Muscle of leg (tissue), 16 donors: Measurements from ENCODE around the gene RBM39. TPM values are rescaled to one million over a fixed set of nuclear protein-coding genes. Genes with fewer than 3 reads are reported as not detected.
"Not testable (repeated sequence)": the region's sequence is repeated elsewhere in the genome, so short reads cannot be mapped to it uniquely, and the experiment has no call there.

Experiments
- DNase-seq: peaks from one replicate; pipeline ENCODE4 v3.0.0; 2013
- H3K27ac ChIP-seq: one replicate; pipeline ENCODE4 v1.5.1; 2013; ENCODE audit warnings: mild to moderate bottlenecking, low read length, control low read depth
- H3K27me3 ChIP-seq: one replicate; pipeline ENCODE4 v1.6.1; 2013; ENCODE audit warnings: low read length; ENCODE audit not compliant: control insufficient read depth, insufficient read depth
- H3K36me3 ChIP-seq: one replicate; pipeline ENCODE4 v1.6.1; 2013; ENCODE audit warnings: low read length; ENCODE audit not compliant: control insufficient read depth, insufficient read depth
- H3K4me1 ChIP-seq: one replicate; pipeline ENCODE4 v1.6.1; 2013; ENCODE audit warnings: low read length; ENCODE audit not compliant: control insufficient read depth, insufficient read depth
- H3K4me3 ChIP-seq: one replicate; pipeline ENCODE4 v1.5.1; 2013; ENCODE audit warnings: low read length, control low read depth
- H3K9me3 ChIP-seq: replicated peaks from 2 replicates; pipeline ENCODE4 v1.6.1; 2013; ENCODE audit warnings: low read depth, low read length; ENCODE audit not compliant: control insufficient read depth
- WGBS: methylation state at CpG from one replicate; pipeline ENCODE4 v1.1.5; 2013; ENCODE audit warnings: missing lambda C conversion rate; ENCODE audit not compliant: insufficient coverage; 5-methylcytosine and 5-hydroxymethylcytosine counted together
- long read RNA-seq, 11 donors: transcript quantifications; one replicate each; lab custom pipeline, GENCODE V29; 2026
- polyA plus RNA-seq, 8 donors: library from polyadenylated mRNA; unstranded; fragments of 120-200 nt; gene quantifications; one replicate each; pipeline versions ENCODE4 v1.2.1 to v1.2.3, GENCODE V29; 2013; ENCODE audit warnings: inconsistent platforms in 1 of 8, low replicate concordance in 1 of 8; ENCODE audit not compliant: insufficient read length in 8 of 8, insufficient read depth in 1 of 8
- total RNA-seq: library from RNA; stranded (reverse); fragments of 120-200 nt; gene quantifications from one replicate; pipeline ENCODE4 v1.2.4, GENCODE V29; 2013

Gene RBM39
- total RNA-seq (300 TPM), polyA plus RNA-seq (100 to 1,000 TPM; 222 to 310 (median 269) TPM)
- long read RNA-seq, donor 1, full-length matches to known transcripts = 29 of 29 reads
- long read RNA-seq, donor 1, partial matches to known transcripts = 0 of 29 reads
- long read RNA-seq, donor 1, other reads (novel, unspliced or antisense) = 0 of 29 reads
- long read RNA-seq, donor 2, partial matches to known transcripts = 0 of 2 reads
- long read RNA-seq, donor 2, other reads (novel, unspliced or antisense) = 0 of 2 reads
- long read RNA-seq, donor 3, full-length matches to known transcripts = 49 of 66 reads
- long read RNA-seq, donor 3, partial matches to known transcripts = 12 of 66 reads
- long read RNA-seq, donor 3, other reads (novel, unspliced or antisense) = 5 of 66 reads
- long read RNA-seq, donor 4, full-length matches to known transcripts = 15 of 42 reads
- long read RNA-seq, donor 4, partial matches to known transcripts = 27 of 42 reads
- long read RNA-seq, donor 4, other reads (novel, unspliced or antisense) = 0 of 42 reads
- long read RNA-seq, donor 5, full-length matches to known transcripts = 78 of 223 reads
- long read RNA-seq, donor 5, partial matches to known transcripts = 109 of 223 reads
- long read RNA-seq, donor 5, other reads (novel, unspliced or antisense) = 36 of 223 reads
- long read RNA-seq, donor 6, transcript RBM39-240 (6 exons, 759 nt) = minor isoform, 12 of 132 reads
- long read RNA-seq, donor 6, transcript RBM39-203 (17 exons, 2,831 nt) = minor isoform, 9 of 132 reads
- long read RNA-seq, donor 6, transcript RBM39-201 (17 exons, 2,488 nt) = major isoform, 13 of 132 reads
- long read RNA-seq, donor 6, transcript RBM39-216 (18 exons, 2,124 nt) = minor isoform, 9 of 132 reads
- long read RNA-seq, donor 6, partial matches to known transcripts = 58 of 132 reads
- long read RNA-seq, donor 6, other reads (novel, unspliced or antisense) = 0 of 132 reads
- long read RNA-seq, donor 7, full-length matches to known transcripts = 51 of 144 reads
- long read RNA-seq, donor 7, partial matches to known transcripts = 75 of 144 reads
- long read RNA-seq, donor 7, other reads (novel, unspliced or antisense) = 18 of 144 reads
- long read RNA-seq, donor 8, full-length matches to known transcripts = 33 of 58 reads
- long read RNA-seq, donor 8, partial matches to known transcripts = 25 of 58 reads
- long read RNA-seq, donor 8, other reads (novel, unspliced or antisense) = 0 of 58 reads
- long read RNA-seq, donor 9, full-length matches to known transcripts = 34 of 88 reads
- long read RNA-seq, donor 9, partial matches to known transcripts = 54 of 88 reads
- long read RNA-seq, donor 9, other reads (novel, unspliced or antisense) = 0 of 88 reads
- long read RNA-seq, donor 10, transcript RBM39-240 (6 exons, 759 nt) = minor isoform, 7 of 108 reads
- long read RNA-seq, donor 10, transcript RBM39-235 (3 exons, 436 nt) = minor isoform, 8 of 108 reads
- long read RNA-seq, donor 10, transcript RBM39-201 (17 exons, 2,488 nt) = major isoform, 9 of 108 reads
- long read RNA-seq, donor 10, transcript RBM39-241 (4 exons, 632 nt) = minor isoform, 5 of 108 reads
- long read RNA-seq, donor 10, partial matches to known transcripts = 58 of 108 reads
- long read RNA-seq, donor 10, other reads (novel, unspliced or antisense) = 0 of 108 reads
- long read RNA-seq, donor 11, transcript RBM39-240 (6 exons, 759 nt) = major isoform, 5 of 66 reads
- long read RNA-seq, donor 11, transcript RBM39-201 (17 exons, 2,488 nt) = major isoform, 5 of 66 reads
- long read RNA-seq, donor 11, partial matches to known transcripts = 38 of 66 reads
- long read RNA-seq, donor 11, other reads (novel, unspliced or antisense) = 0 of 66 reads

DNA sequence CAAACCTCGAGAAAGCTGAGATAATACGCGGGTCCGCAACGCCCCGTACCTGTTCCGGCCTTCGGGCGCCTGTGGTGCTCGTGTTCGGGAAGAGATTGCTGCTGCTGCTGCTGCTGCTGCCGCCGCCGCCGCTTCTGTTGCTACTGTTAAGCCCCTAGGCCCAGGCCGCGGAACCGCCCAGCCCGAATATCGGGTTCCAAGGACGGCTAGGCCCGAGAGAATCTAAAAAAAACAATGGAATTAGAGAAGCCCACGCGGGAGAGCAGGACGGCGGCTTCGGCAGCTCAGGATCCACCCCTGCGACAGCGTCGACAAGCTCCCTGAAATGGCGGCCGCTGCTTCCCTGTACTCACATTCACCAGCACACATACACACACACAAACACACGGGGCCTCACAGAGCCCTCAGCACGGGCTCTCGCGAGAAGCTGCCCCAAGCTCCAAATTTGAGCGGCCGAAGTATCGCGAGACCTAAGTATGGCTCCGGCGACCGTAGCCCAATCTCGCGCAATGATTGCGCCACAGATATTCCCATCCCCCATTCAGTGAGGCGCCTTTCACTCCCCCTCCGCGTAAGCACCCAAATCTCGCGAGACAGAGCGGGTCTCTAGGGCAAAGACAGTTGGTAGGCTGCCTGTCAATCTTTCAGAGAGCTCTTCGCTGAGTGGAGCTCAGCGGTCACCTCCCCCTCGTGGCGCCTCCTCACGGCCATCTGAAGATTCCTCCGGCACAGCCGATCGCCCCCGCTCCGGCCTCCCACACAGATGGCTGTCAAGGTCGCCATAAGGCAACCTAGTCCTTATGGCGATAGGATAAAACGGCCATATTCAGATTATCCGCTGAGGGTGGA lies at the start of gene RBM39:
Gene RBM39 (minus strand): TSS at position 369 of the 849 bp plus-strand sequence. CDS start 1,386 bp downstream, outside the sequence.
- Histone ChIP-seq H3K36me3 (peaks cover 25% of the 10 kb centered on the region), H3K4me3 (peak within 1 kb of the TSS; percentile 98), H3K27ac (peak within 1 kb of the TSS; percentile 100), H3K27me3 (no peaks in the 10 kb centered on the region), H3K9me3 (no peaks in the 10 kb centered on the region), H3K4me1 (peaks cover 7% of the 10 kb centered on the region)
- 0% methylated on average over 55 of the region's 66 CpGs for WGBS
- DNase-seq = peak; percentile 100

DNA sequence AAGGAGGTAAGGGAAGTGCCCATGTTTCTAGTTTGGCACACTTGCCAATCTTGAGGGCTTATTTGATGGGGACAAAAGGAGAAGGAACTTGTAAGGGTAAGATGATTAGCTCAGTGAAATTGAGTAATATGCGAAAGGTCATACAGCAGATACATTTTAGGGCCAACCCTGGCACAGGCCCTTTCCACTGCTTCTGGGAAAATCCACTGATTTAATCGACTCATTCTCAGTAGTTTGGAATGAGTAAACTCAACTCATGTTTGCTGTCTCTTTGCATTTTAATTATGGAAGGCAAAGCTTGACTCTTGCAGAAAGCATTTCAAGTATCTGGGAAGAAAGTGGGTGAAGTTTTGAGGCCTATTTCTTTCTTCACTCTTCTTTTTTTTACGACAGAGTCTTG lies 49.8 kb upstream of the RBM39 start:
- no peak for DNase-seq
- WGBS = 90% methylated on average over 2 of the region's 3 CpGs
- Histone ChIP-seq H3K36me3 (peaks cover 8% of the 10 kb centered on the region), H3K4me3 (no peak overlapping the region), H3K27me3 (no peaks in the 10 kb centered on the region), H3K27ac (no peak overlapping the region), H3K9me3 (no peaks in the 10 kb centered on the region), H3K4me1 (no peaks in the 10 kb centered on the region)

DNA sequence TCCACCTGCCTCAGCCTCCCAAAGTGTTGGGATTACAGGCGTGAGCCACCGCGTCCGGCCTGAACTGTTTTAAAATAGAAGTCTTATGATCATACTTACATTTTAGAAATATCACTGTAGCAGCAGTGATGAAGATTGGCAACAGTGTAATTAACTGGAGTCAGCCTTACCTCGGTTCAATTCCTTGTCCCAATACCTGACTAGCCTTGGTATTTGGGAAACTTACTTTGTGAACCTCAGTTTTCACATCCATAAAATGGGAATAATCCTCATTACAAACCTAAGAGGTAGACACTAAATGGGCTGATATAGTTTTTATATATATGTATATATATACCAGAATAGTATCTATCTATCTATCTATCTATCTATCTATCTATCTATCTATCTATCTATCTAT lies 49.0 kb upstream of the RBM39 start:
- no CpG with 5 or more reads among the region's 5 CpGs for WGBS
- Histone ChIP-seq H3K4me3 (no peak overlapping the region), H3K27ac (no peak overlapping the region), H3K4me1 (no peaks in the 10 kb centered on the region), H3K36me3 (peaks cover 8% of the 10 kb centered on the region), H3K27me3 (no peaks in the 10 kb centered on the region), H3K9me3 (no peaks in the 10 kb centered on the region)
- DNase-seq = no peak

DNA sequence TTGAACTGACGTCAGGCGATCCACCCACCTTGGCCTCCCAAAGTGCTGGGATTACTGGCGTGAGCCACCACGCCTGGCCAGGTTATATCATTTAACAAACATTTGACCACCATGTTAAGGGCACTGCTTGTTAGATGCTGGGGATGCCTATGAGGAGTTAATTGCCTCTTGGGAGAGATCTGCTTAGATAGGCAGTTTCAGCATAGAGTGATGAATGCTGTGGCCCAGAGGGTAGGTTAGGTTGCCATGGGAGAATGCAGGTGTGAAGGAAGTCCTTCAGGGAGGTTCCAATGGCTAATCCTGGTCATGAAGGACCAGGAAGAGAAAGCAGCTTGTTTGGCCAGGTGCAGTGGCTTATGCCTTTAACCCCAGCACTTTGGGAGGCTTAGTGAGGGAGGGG lies 46.7 kb upstream of the RBM39 start:
- WGBS = 100% methylated on average over 2 of the region's 4 CpGs
- Histone ChIP-seq H3K9me3 (no peaks in the 10 kb centered on the region), H3K36me3 (peaks cover 10% of the 10 kb centered on the region), H3K27me3 (no peaks in the 10 kb centered on the region), H3K4me3 (no peak overlapping the region), H3K4me1 (no peaks in the 10 kb centered on the region), H3K27ac (no peak overlapping the region)
- DNase-seq = no peak

DNA sequence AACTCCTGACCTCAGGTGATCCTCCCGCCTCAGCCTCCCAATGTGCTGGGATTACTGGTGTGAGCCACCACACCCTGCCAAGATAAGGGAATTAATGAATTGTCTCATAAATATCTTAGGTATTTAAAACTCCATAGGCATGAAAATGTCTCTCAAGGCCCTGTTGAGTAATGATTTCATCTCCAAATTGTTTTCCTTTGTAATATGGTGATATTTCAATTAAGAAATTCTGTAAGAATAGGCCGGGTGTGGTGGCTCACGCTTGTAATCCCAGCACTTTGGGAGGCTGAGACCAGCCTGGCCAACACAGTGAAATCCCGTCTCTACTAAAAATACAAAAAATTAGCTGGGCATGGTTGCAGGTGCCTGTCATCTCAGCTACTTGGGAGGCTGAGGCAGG lies 43.5 kb upstream of the RBM39 start:
- DNase-seq, H3K27ac ChIP-seq, H3K4me3 ChIP-seq, H3K9me3 ChIP-seq, H3K4me1 ChIP-seq, H3K27me3 ChIP-seq: not testable (repeated sequence)
- peaks cover 13% of the 10 kb centered on the region for H3K36me3 ChIP-seq
- 100% methylated on average over 1 of the region's 4 CpGs for WGBS

DNA sequence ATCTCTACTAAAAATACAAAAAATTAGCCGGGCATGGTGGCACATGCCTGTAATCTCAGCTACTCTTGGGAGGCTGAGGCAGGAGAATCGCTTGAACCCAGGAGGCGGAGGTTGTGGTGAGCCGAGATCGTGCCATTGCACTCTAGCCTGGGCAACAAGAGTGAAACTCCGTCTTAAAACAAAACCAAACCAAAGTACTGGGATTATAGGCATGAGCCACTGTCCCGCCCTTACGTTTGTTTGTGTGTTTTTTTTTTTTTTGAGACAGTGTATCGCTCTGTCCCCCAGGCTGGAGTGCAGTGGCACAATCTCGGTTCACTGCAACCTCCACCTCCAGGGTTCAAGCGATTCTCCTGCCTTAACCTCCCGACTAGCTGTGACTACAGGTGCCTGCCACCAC lies 41.8 kb upstream of the RBM39 start:
- peaks cover 18% of the 10 kb centered on the region for H3K36me3 ChIP-seq
- DNase-seq, H3K4me3 ChIP-seq, H3K4me1 ChIP-seq, H3K27ac ChIP-seq, H3K9me3 ChIP-seq, H3K27me3 ChIP-seq: not testable (repeated sequence)
- 97% methylated on average over 4 of the region's 12 CpGs for WGBS

DNA sequence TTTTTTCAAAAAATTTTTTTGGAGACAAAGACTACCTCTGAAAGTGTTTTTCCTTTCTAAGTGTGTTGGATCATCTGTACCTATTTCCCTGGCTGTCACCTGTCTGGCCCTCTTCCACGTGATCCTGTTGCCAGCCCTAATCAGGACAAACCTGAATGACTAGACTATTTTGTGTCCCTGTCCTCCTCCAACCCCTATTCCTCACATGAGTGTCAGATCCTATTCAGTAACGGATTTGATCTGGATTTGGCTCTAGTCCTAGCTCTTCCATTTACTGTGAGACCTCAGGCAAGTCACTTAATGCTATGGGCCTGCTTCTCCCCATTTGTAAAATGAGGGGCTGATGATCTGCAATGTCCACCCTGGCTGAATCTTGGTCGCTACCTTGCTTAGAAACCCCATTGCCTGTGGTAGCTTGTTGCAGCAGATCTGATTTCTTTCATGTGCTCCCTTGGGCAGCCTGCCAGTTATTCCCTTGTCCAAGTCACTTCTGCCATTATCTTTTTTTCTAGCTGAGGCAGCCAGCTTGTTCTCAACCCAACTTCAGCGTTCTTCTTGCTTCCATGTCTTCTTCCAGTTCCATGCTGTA lies 34.5 kb upstream of the RBM39 start:
- Histone ChIP-seq H3K27ac (peak overlapping the region; percentile 60), H3K9me3 (no peaks in the 10 kb centered on the region), H3K36me3 (peaks cover 16% of the 10 kb centered on the region), H3K27me3 (no peaks in the 10 kb centered on the region), H3K4me3 (no peak overlapping the region), H3K4me1 (peaks cover 32% of the 10 kb centered on the region)
- WGBS = 66% methylated on average over 4 of the region's 4 CpGs
- peak; percentile 69 for DNase-seq

DNA sequence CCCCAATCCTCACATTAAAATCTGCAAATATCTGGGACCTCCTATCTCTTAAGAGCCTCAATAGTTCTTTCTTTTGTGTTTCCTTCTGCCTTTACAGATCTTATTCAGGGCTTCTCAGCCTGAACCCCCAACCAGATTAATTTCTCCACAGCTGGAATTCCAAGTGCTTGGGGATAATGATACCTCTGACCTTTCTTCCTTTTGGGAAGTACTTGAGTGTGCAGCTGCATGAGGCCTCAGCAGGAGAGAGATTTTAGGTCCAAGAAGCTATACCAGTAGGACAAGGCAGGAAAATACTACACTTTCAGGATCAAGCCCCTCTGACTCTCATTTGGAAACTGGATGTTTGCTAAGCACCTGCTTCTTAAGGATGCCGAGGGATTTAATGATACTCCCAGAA lies 32.3 kb upstream of the RBM39 start:
- WGBS = no CpG with 5 or more reads among the region's 1 CpG
- H3K4me3 ChIP-seq = no peak overlapping the region
- H3K4me1 ChIP-seq = peaks cover 48% of the 10 kb centered on the region
- no peaks in the 10 kb centered on the region for H3K9me3 ChIP-seq
- no peaks in the 10 kb centered on the region for H3K27me3 ChIP-seq
- DNase-seq = peak; percentile 60
- H3K36me3 ChIP-seq = peaks cover 13% of the 10 kb centered on the region
- H3K27ac ChIP-seq = peak overlapping the region; percentile 51
